ENCODE data around the gene KXD1.
"Not testable (repeated sequence)": the region's sequence is repeated elsewhere in the genome, so short reads cannot be mapped to it uniquely, and the experiment has no call there.

KXD1 gene

DNA sequence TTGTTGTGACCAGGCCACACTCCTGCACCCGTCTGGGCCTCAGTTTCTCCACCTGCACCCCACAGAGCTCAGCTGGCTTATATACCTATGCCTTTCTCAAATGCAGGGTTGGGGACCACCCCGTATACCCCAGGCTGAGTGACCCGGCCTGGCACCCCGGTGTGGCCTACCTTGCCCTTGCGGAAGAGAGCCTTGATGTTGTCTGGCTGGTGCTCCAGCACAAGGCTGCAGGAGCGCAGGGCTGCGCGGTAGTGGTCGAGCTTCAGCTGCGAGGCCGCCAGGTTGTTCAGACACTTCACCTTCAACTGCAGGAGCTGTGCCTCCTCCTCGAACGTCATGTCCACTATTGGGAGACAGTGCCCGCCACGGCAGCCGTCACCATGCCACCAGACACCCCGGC is 20.2 kb upstream of the KXD1 start:
- H3K4me3 ChIP-seq (ENCODE audit: low read depth, low read length) = no peak overlapping the region
- TF ChIP-seq, protein P1, sequence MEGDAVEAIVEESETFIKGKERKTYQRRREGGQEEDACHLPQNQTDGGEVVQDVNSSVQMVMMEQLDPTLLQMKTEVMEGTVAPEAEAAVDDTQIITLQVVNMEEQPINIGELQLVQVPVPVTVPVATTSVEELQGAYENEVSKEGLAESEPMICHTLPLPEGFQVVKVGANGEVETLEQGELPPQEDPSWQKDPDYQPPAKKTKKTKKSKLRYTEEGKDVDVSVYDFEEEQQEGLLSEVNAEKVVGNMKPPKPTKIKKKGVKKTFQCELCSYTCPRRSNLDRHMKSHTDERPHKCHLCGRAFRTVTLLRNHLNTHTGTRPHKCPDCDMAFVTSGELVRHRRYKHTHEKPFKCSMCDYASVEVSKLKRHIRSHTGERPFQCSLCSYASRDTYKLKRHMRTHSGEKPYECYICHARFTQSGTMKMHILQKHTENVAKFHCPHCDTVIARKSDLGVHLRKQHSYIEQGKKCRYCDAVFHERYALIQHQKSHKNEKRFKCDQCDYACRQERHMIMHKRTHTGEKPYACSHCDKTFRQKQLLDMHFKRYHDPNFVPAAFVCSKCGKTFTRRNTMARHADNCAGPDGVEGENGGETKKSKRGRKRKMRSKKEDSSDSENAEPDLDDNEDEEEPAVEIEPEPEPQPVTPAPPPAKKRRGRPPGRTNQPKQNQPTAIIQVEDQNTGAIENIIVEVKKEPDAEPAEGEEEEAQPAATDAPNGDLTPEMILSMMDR (IDR thresholded peaks at IDR 0.05; ENCODE audit: low read depth, low read length) = no peak

DNA sequence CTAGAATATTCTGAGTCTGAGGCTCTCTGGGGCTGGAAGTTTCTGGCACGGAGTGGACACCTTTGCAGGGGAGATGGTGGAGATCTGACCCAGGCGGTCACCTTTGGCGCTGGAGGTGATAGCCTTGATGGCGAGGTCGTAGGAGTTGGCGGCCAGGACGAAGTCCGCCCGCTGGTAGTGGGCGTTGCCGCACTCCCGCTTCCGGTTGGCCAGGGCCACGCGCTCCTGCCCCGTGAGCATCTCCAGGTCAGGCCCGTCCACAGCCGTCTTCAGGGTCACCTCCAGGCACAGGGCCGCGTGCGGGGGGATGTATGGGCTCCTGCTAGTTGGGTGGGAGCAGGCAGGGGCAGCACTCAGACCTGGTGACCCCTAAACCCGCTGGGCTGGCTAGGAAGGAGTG is 19.6 kb upstream of the KXD1 start:
- no peak overlapping the region for H3K4me3 ChIP-seq (ENCODE audit: low read depth, low read length)
- TF ChIP-seq, protein P1 (IDR thresholded peaks at IDR 0.05; ENCODE audit: low read depth, low read length) = no peak

DNA sequence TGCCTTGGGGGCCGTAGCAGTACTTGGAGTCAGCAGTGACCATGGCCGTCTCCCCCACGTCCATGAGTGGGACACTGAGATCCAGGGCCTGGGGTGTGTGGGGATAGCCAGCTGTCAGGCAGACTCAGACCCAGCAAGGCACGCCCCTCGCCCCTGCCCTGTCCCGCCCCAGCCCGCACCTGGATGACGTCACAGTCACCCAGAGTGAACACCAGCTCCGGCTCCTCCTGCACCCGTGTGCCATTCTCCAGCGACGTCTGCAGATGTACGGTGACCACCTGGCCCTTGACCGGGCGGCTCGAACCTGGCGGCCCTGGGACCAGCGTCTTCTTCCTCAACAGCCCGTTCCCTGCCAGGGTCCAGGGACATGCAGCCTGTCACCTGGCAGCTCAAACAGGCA is 18.3 kb upstream of the KXD1 start:
- TF ChIP-seq, protein P1 (IDR thresholded peaks at IDR 0.05; ENCODE audit: low read depth, low read length) = no peak
- H3K4me3 ChIP-seq (ENCODE audit: low read depth, low read length) = no peak overlapping the region

DNA sequence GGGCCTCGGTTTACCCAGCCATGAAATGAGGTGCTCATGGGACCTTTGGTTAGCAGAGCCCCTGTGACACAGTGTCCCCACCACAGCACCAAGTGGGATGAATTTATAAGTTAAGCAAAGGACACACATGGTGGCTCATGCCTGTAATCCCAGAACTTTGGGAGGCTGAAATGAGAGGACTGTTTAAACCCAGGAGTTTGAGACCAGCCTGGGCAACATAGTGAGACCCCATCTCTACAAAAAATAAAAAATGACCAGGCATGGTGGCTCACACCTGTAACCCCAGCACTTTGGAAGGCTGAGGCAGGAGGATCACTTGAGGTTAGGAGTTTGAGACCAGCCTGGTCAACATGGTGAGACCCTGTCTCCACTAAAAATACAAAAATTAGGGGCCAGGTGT is 17.5 kb upstream of the KXD1 start:
- H3K4me3 ChIP-seq (ENCODE audit: low read depth, low read length) = not testable (repeated sequence)

DNA sequence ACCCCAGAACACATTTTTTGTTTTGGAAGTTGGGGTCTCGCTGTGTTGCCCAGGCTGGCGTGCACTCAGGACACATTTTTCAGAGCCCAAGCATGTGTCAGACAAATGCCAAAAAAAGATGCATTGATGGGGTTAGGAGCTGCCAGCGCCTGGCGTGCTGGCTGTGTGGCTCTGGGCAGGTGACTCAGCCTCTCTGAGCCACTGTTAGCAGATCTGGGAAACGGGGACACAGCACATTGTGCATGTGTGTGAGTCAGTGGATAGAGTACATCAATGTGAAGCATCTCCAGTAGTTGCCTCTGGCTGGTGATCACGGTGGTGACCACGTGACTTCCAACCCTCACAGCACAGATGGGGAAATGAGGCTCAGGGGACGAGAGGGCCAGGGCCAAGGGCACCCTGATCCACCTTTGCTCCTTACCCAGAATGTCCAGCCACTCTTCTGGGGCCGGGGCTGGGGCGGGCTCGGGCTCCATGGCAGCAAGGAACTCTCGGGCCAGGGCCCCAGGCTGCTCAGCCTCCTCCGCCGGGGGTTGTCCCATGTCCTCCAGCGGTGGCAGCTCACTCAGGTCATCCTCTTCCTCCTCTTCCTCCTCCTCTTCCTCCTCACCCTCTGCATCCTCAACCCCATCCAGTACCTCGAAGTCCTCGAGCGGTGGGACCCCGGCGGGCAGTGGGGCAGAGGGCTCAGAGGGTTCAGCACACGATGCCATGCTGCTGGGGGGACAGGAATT is 16.2 kb upstream of the KXD1 start:
- TF ChIP-seq, protein P1 (IDR thresholded peaks at IDR 0.05; ENCODE audit: low read depth, low read length) = no peak
- no peak overlapping the region; the same call in 1 of the 2 replicates for H3K4me3 ChIP-seq (ENCODE audit: low read depth, low read length)

DNA sequence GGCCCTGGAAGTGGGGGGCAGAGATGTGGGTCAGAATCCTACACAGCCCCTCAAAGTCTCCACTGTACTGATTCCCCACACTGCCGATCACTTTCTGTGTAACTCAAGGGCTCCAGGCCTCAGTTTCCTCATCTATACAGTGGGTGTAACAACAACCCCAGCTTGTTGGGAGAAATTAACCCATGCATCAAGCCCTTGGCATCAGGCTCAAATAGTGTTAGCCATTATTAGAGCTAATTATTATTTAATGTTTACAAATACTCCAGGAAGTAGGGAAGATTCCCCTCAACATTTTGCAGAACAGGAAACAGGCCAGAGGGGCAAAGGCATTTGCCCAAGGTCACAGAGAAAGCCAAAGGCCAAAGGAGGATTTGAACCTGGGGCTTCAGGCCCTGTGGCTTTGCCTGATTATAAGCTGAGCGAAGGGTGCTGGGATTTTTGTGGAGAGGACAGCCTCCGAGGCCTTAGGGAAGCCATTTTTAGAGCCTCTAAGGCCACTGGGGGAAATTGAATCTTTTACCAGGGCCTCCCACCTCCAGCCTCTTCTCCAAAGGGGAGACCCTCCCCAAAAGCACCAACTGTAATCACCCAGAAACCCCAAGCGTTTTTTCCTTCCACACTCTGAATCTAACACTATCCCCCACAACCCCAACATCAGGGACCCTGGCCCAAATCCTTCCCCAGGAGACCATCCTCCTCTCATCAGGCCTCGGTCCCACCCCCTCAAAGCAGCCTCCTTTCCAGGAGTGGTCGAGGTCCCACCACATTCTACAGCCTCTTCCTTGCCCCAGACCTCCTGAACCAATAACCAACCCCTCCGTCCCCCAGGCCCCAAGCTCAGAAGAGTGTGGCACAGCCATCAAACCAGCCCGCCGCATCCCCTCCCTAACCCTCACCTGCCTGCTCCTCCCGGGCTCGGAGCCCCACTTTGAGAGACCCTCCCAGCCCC is 15.4 kb upstream of the KXD1 start:
- H3K4me3 ChIP-seq (ENCODE audit: low read depth, low read length) = peak overlapping the region; percentile 70
- TF ChIP-seq, protein P1 (IDR thresholded peaks at IDR 0.05; ENCODE audit: low read depth, low read length) = no peak

DNA sequence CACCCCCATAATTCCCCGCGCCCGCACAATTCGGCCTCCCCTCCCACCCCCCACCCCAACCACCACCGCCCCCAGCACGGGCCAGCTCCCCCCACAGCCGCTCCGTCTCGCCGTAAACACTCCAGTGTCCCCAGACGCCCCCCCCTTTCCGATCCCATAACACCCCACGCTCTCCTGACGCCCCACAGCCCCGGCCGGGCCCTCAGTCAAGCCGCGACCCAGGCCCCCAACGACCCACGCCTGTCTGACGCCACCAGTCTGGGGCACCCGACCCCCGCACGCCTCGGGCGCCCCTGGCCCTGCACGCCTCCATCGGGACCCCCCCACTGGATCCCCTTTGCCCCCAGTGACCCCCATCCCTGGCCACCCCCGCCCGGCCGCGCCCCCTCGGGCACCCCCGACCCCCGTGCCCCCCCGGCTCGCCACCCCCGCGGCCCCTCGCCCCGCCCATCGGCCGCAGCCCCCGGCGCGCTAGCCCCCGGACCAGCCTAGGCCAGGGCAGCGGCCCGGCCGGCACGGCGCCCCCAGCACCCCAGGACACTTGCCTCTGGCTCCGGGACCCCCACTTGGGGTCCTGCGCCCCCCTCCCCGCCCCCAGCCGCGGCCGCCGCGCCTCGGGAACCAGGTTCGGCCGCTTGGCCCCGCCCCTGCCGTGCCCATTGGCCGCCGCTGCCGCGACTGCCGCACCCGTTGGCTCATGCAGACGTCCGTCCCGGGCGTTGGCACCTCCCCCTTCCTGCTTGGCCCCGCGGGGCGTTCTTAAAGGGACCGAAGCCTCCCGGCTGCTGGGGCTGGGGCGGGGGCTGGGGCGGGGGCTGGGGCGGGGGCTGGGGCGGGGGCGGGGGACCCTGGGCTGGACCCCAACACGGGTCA is 14.5 kb upstream of the KXD1 start, which contains the start of gene FKBP8:
FKBP8 (minus strand) TSS at position 633 of the 873 bp plus-strand sequence. CDS start 1,603 bp downstream, outside the sequence.
- TF ChIP-seq, protein P1 (IDR thresholded peaks at IDR 0.05; ENCODE audit: low read depth, low read length) = no peak
- H3K4me3 ChIP-seq (ENCODE audit: low read depth, low read length) = peak within 1 kb of the TSS; percentile 70

Data from WI38 (cell line).